Astrocyte (in vitro differentiated cells and primary cell): ENCODE data around the gene CLIC6.

Experiments used
- CTCF ChIP-seq: IDR thresholded peaks from 2 replicates; pipeline ENCODE4 v1.5.1; 2011; ENCODE audit warnings: low read depth, mild to moderate bottlenecking, inconsistent platforms, low read length, moderate library complexity; ENCODE audit not compliant: insufficient read depth
- EZH2 ChIP-seq: IDR thresholded peaks from 2 replicates; pipeline ENCODE4 v1.6.1; 2012; ENCODE audit warnings: mild to moderate bottlenecking, low read length, inconsistent platforms; ENCODE audit not compliant: insufficient read depth

GRCh38 chr21:34636961-34637360 is 31.8 kb upstream of the CLIC6 start:
- TF ChIP-seq CTCF (no peak), EZH2 (no peak)
